Mammary epithelial cell (primary cell): ENCODE results near the gene CHTF8.

Experiments
- EZH2 ChIP-seq: IDR thresholded peaks from 2 replicates; pipeline ENCODE4 v1.6.1; 2012; ENCODE audit warnings: low read length, inconsistent platforms, borderline replicate concordance
- TF ChIP-seq, protein P1 (sequence below), 2 donors: IDR thresholded peaks in 1 of 2; conservative IDR thresholded peaks in 1 of 2; 2 replicates each; pipeline ENCODE4 v1.5.1; 2011 to 2012; ENCODE audit warnings: inconsistent platforms in 2 of 2, low read length in 2 of 2, mild to moderate bottlenecking in 2 of 2, control low read depth in 1 of 2, low read depth in 1 of 2; ENCODE audit not compliant: insufficient read depth in 1 of 2; ENCODE audit errors: extremely low read depth in 1 of 2

- TF ChIP-seq, protein P1, sequence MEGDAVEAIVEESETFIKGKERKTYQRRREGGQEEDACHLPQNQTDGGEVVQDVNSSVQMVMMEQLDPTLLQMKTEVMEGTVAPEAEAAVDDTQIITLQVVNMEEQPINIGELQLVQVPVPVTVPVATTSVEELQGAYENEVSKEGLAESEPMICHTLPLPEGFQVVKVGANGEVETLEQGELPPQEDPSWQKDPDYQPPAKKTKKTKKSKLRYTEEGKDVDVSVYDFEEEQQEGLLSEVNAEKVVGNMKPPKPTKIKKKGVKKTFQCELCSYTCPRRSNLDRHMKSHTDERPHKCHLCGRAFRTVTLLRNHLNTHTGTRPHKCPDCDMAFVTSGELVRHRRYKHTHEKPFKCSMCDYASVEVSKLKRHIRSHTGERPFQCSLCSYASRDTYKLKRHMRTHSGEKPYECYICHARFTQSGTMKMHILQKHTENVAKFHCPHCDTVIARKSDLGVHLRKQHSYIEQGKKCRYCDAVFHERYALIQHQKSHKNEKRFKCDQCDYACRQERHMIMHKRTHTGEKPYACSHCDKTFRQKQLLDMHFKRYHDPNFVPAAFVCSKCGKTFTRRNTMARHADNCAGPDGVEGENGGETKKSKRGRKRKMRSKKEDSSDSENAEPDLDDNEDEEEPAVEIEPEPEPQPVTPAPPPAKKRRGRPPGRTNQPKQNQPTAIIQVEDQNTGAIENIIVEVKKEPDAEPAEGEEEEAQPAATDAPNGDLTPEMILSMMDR (conservative IDR thresholded peaks at IDR 0.05 in 1 of 2, IDR thresholded peaks at IDR 0.05 in 1 of 2; ENCODE audit: extremely low read depth in 1 of 2, insufficient read depth in 1 of 2, low read depth in 1 of 2, low read length in 2 of 2) = no peak
- TF ChIP-seq EZH2 = no peak
These were observed 4.3 kb downstream of the CHTF8 start for GRCh38 chr16:69127966-69128510.
